ENCODE results near the gene C19orf33.

GRCh38 chr19:38291855-38292254 is 12.2 kb upstream of the C19orf33 start:
- TF ChIP-seq, protein P1, sequence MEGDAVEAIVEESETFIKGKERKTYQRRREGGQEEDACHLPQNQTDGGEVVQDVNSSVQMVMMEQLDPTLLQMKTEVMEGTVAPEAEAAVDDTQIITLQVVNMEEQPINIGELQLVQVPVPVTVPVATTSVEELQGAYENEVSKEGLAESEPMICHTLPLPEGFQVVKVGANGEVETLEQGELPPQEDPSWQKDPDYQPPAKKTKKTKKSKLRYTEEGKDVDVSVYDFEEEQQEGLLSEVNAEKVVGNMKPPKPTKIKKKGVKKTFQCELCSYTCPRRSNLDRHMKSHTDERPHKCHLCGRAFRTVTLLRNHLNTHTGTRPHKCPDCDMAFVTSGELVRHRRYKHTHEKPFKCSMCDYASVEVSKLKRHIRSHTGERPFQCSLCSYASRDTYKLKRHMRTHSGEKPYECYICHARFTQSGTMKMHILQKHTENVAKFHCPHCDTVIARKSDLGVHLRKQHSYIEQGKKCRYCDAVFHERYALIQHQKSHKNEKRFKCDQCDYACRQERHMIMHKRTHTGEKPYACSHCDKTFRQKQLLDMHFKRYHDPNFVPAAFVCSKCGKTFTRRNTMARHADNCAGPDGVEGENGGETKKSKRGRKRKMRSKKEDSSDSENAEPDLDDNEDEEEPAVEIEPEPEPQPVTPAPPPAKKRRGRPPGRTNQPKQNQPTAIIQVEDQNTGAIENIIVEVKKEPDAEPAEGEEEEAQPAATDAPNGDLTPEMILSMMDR (conservative IDR thresholded peaks at IDR 0.05; ENCODE audit: low read length): no peak
- no peak for TF ChIP-seq EZH2phosphoT487 (IDR thresholded peaks at IDR 0.05; ENCODE audit: borderline replicate concordance)
